IMR-90 (cell line): ENCODE measurements around the gene RPS6KA2.

Source experiments
- CTCF ChIP-seq: conservative IDR thresholded peaks from 2 replicates; pipeline ENCODE4 v1.5.1; 2012; ENCODE audit warnings: mild to moderate bottlenecking, low read depth, low read length, improper control_type of control experiment
- POLR2A ChIP-seq: IDR thresholded peaks from 2 replicates; pipeline ENCODE4 v1.6.1; 2012; ENCODE audit warnings: mild to moderate bottlenecking, low read depth, low read length
- SMC3 ChIP-seq: fragments of 150-350 bp; IDR thresholded peaks from 2 replicates; pipeline ENCODE4 v1.6.1; 2016; ENCODE audit warnings: low read depth, mild to moderate bottlenecking, antibody characterized with exemption, low read length, moderate library complexity
- USF2 ChIP-seq: fragments of 150-350 bp; IDR thresholded peaks from 2 replicates; pipeline ENCODE4 v1.6.1; 2017; ENCODE audit warnings: mild to moderate bottlenecking, antibody characterized with exemption, low read length, low read depth

- TF ChIP-seq SMC3 (no peak), CTCF (no peak), POLR2A (no peak), USF2 (no peak)
Measured at GRCh38 chr6:166388290-166389004, 238.6 kb downstream of the RPS6KA2 start.
